Measurements from ENCODE around the gene ATXN7.

GRCh38 chr3:63914312-63914711 is 50.6 kb downstream of the ATXN7 start:
- TF ChIP-seq, protein P1, sequence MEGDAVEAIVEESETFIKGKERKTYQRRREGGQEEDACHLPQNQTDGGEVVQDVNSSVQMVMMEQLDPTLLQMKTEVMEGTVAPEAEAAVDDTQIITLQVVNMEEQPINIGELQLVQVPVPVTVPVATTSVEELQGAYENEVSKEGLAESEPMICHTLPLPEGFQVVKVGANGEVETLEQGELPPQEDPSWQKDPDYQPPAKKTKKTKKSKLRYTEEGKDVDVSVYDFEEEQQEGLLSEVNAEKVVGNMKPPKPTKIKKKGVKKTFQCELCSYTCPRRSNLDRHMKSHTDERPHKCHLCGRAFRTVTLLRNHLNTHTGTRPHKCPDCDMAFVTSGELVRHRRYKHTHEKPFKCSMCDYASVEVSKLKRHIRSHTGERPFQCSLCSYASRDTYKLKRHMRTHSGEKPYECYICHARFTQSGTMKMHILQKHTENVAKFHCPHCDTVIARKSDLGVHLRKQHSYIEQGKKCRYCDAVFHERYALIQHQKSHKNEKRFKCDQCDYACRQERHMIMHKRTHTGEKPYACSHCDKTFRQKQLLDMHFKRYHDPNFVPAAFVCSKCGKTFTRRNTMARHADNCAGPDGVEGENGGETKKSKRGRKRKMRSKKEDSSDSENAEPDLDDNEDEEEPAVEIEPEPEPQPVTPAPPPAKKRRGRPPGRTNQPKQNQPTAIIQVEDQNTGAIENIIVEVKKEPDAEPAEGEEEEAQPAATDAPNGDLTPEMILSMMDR (conservative IDR thresholded peaks at IDR 0.05; ENCODE audit: low read depth, low read length), result no peak
- no peak for TF ChIP-seq EZH2 (IDR thresholded peaks at IDR 0.05; ENCODE audit: borderline replicate concordance, low read depth, low read length, poor library complexity, severe bottlenecking)
